T follicular helper cell (primary cell): ENCODE results near the gene TWNK.
"Not testable (repeated sequence)": the region's sequence is repeated elsewhere in the genome, so short reads cannot be mapped to it uniquely, and the experiment has no call there.

ENCODE experiments used
- DNase-seq: peaks from one replicate; pipeline ENCODE4 v3.0.0-alpha.2; 2020; ENCODE audit warnings: low read depth

The TWNK gene

DNA sequence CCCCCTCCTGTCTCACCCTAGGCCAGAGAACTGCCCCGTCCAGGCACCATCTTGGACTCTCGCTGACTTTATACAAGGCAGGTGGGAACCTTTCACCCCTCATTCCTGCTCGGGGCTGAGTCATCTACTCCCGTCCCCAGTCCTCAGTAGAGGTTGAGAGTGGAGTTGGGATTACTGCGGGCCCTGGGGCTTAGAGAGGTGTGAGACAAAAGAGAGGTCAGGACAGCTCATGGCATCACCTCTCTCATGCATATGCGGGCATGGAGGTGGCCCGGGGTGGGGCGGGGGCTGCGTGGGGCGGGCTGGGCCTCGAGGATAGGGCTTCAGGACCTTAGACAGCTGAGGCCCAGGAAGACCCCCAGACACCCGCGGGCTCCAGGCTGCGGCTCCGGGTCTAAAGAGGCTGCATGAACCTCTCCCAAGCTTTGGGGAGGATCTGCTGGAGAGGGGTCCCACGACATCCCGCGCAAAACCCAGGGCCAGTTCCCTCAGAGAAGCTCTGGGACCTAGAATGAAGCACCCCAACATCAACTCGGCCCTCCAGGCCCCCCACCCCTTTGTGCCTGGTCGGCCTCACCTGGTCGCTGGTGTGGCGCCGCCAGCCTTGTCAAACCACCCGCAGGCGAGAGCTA lies 43.3 kb downstream of the TWNK start:
- no peak for DNase-seq

DNA sequence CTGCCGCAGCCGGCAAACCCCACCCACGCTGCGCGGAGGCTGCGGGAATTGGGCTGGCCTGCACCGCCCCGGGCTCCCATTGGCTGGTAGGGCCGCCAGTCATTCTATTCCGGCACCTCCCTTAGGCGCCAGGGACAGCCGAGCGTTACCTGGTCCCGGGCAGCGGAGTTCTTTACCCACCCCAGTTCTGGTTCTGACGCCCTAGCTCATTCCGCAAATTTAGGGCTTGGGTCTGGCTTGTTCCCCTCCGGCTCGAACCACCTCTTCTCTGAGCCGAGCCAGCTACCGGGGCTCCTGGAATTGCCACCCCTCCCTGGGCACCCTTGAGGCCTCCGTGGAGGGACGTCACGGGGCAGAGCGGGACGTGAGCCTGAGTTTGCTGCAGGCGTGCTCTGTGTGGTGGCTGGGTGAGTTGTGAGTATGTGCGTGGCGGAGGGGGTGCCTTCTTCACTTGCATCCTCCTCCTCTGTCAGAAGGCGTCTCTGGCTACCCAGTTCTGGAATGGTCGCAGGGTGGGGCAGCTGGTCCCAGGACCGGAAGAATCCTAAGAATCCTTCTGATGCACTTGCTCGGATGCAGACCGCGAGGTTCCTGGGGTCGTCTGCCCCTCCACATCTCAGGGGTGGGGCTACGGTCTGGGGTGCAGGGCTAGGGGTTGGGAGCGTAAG lies 43.9 kb downstream of the TWNK start, which contains the start of the genes PDZD7 and SFXN3:
Gene PDZD7, minus strand, starts transcription at position 2 of the 668 bp plus-strand sequence. CDS start 910 bp downstream, outside the sequence.
Gene SFXN3, plus strand, starts transcription at position 107 of the 668 bp plus-strand sequence. CDS start 3,461 bp downstream, outside the sequence.
- DNase-seq = peak; percentile 95

GRCh38 chr10:101031796-101032636 lies 44.7 kb downstream of the TWNK start:
- peak; percentile 84 for DNase-seq

GRCh38 chr10:101032637-101033224 lies 45.4 kb downstream of the TWNK start:
- DNase-seq = peak; percentile 24

DNA sequence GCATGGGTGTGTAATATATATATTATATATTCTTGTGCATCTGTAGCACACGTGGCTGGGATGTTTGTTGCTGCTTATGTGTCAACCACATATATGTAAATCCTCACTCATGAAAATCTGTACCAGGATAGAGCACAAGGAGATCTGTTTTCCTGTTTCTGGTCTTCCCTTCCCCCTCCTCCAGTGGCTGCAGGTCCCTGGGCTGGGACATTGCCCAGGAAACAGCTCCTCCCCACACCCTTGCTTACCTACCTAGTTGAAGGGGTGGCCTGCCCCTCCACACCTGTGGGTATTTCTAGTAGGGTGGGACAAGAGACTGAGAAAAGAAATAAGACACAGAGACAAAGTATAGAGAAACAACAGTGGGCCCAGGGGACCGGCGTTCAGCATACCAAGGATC lies 45.9 kb downstream of the TWNK start:
- DNase-seq = no peak

DNA sequence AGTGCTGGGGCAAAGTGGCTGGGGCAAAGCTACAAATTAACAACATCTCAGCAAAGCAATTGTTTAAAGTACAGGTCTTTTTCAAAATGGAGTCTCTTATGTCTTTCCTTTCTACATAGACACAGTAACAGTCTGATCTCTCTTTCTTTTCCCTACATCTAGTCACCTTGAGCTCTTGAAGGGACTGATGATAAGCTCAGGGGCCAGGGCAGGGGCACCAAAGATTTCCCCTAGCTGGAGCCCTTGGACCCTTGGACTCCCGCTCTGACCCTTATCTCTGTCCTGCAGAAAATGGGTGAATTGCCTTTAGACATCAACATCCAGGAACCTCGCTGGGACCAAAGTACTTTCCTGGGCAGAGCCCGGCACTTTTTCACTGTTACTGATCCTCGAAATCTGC lies 47.1 kb downstream of the TWNK start:
- not testable (repeated sequence) for DNase-seq

DNA sequence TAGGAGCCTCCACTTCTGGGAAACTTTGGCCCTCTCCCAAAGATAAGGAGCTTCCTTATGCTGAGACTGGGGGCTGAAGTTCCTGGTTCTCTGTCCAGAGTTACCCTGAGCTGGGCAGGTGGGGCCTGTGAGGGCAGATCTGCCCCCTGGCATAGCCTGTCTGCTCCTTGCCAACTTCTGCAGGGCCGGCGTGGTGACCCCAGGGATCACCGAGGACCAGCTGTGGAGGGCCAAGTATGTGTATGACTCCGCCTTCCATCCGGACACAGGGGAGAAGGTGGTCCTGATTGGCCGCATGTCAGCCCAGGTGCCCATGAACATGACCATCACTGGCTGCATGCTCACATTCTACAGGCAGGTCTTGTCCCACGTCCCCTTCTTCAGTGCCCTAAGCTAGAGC lies 48.0 kb downstream of the TWNK start:
- no peak for DNase-seq

DNA sequence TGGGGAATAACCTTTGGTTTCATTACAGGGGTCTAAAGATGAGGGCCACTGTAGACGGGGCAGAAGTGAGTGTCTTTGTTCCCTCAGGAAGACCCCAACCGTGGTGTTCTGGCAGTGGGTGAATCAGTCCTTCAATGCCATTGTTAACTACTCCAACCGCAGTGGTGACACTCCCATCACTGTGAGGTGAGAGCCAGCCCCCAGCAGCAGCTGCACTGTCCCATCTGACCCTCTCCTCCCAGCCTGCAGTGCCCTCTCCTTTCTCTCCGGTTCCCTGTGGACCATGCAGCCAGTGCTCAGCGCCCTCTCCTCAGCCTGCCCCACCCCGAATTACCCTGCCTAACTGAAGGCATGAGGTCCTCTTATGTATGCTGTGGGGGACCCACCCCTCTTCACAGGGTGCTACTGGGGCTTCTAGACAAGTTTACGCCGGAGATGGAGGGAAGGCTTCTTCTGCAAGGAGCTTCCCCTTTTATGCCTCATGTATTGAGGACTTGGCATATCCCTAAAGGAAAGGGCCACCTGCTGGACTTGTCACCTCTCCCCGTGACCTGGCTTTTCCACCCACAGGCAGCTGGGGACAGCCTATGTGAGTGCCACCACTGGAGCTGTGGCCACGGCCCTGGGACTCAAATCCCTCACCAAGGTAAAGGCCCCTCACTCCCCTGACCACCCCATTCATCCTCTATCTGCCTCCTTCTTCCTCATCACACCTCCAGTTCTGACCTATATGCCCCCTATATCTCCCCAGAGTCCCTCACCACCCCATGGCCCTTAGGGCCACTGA lies 48.8 kb downstream of the TWNK start:
- DNase-seq = no peak

- no peak for DNase-seq
Observed at GRCh38 chr10:101036726-101037125, 49.4 kb downstream of the TWNK start.

GRCh38 chr10:101038484-101038883 lies 51.1 kb downstream of the TWNK start:
- no peak for DNase-seq

GRCh38 chr10:101040061-101040460 lies 52.7 kb downstream of the TWNK start:
- no peak for DNase-seq

DNA sequence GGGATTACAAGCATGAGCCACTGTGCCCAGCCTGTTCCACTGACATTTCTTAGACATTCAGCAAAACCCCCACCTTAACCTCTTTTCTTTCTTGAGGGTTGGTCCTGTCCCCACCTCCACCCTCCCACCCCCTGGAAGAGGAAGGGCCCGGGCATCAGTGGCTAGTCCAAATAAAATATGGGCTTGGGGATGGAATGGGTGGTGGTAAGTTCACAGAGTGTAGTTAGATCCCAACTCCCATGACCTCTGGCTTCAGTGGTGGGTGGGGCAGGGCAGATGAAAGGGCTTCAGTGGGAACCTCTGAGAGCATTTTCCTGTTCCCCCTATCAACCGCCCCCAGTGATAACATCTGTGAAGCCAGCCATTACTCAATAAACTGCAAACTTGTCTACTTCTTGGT lies 53.5 kb downstream of the TWNK start:
- DNase-seq = no peak

- DNase-seq = peak; percentile 65
Observed at GRCh38 chr10:101041252-101041761, 54.0 kb downstream of the TWNK start.

GRCh38 chr10:101042118-101042517 lies 54.8 kb downstream of the TWNK start:
- DNase-seq = no peak

- peak; percentile 66 for DNase-seq
Observed at GRCh38 chr10:101042667-101043362, 55.5 kb downstream of the TWNK start.

GRCh38 chr10:101043363-101043707 lies 56.0 kb downstream of the TWNK start:
- no peak for DNase-seq
